Measurements from ENCODE around the gene PLCB3.

PLCB3 gene

DNA sequence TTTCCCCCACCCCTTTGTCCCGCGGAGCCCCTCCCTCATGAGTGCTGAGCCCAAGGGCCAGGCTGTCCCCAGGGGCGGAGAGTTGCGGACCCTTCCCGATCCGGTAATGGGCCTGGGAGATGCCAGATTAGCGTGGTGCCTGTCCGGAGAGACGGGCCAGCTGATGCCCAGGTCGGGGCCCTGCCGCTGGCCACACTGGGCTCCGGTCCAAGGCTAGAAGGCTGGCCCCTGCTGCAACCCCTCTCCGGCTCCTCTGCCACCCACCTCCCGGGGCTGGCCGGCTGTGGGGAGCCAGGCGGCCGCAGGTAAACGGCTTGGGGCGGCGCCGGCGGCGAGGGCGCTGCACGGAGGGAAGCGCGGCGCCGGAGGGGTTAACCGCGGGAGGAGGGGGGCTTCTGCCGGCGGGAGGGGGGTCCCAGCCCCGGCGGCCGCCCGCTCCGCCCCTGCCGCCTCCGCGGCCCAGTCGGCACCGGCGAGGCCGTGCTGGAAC is 40.0 kb downstream of the PLCB3 start, which contains the start of gene KCNK4:
KCNK4 (plus strand) TSS at position 41 of the 490 bp plus-strand sequence. CDS start 1,717 bp downstream, outside the sequence.
- no peak for DNase-seq (ENCODE audit: extremely low read depth, low read depth)
- no peak for TF ChIP-seq CTCF (IDR thresholded peaks at IDR 0.05; ENCODE audit: low read depth, low read length)

DNA sequence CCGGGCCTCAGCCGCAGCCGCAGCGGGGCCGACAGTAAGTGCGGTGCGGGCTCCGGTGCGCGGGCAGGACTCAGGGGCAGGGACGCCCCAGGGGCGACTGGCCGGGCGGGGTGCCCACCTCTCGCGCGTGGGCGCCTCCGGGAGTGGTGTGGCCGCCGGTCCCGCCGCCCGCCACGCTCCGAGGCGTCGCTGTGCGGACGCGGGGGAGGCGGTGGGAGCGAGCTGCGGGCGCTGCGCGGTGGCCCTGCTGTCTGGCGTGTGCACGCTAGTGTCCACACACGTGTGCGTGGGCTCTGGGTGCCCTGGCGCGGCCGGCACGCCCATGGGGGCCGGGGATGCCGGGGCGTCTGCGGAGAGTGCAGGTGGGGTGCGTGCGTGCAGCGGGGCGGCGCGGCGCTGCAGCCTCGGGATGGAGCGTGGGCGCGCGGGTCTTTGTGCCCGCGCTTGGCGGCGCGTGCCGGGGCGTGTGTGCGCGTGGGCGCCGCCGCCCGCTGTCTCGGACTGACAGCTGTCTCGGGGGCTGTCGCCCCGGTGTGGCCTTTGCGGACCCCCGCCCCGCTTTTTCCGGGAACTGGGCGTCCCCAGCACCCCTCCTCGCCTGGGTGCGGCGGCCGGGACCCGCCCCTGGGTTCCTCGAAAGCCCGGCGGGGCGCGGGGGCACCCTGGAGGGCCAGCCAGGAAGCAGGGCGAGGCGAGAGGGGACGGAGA is 40.6 kb downstream of the PLCB3 start:
- TF ChIP-seq CTCF (IDR thresholded peaks at IDR 0.05; ENCODE audit: low read depth, low read length), result no peak
- DNase-seq (ENCODE audit: extremely low read depth, low read depth), result no peak

DNA sequence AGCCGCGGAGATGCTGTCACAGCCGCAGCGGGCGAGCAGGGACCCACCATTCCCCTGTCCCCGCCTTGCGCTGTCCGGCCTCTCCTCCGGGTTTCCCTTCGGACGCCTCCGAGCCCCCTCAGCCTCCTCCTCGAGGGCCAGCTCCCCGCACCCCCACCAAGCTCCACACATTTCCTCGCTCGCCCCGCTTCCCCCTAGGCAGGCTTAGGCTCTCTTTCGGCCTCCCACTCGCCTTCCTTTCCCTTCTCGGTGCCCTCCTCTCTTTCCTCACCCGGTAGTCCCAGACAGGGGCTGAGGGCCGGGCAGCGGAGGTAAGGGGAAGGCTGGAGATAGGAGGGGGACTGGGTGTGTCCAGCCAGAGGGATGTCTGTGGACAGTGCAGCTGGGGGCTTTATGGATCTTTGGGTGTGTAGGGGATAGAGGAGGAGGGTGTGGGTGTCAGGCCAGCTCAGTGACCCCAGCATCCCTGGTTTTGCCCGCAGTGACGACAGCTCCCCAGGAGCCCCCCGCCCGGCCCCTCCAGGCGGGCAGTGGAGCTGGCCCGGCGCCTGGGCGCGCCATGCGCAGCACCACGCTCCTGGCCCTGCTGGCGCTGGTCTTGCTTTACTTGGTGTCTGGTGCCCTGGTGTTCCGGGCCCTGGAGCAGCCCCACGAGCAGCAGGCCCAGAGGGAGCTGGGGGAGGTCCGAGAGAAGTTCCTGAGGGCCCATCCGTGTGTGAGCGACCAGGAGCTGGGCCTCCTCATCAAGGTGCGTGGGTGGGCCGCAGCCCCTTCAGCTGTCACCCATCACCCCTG is 41.3 kb downstream of the PLCB3 start:
- no peak for TF ChIP-seq CTCF (IDR thresholded peaks at IDR 0.05; ENCODE audit: low read depth, low read length)
- DNase-seq (ENCODE audit: extremely low read depth, low read depth), result no peak

DNA sequence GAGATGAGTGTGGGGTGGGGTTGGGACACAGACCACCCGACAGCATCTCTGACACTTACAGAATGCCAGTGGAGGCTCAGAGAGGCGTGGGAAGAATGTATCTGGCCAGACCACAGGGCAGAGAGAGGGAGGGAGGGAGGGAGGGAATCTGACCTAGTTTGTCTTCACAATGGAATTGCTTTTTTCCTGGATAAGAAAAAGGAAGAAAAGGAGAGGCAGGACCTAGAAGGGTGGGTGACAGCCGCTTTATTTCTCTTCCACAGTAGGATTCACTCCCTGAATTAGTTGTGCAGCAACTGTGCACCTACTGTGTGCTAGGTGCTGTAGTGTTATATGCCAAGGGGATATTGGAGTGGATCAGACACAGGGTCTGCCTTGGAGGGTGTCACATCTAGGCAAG is 43.4 kb downstream of the PLCB3 start:
- DNase-seq (ENCODE audit: extremely low read depth, low read depth), result no peak
- no peak for TF ChIP-seq CTCF (IDR thresholded peaks at IDR 0.05; ENCODE audit: low read depth, low read length)

- no peak for TF ChIP-seq CTCF (IDR thresholded peaks at IDR 0.05; ENCODE audit: low read depth, low read length)
- DNase-seq (ENCODE audit: extremely low read depth, low read depth), result no peak
These were observed 44.4 kb downstream of the PLCB3 start for GRCh38 chr11:64295760-64296159.

DNA sequence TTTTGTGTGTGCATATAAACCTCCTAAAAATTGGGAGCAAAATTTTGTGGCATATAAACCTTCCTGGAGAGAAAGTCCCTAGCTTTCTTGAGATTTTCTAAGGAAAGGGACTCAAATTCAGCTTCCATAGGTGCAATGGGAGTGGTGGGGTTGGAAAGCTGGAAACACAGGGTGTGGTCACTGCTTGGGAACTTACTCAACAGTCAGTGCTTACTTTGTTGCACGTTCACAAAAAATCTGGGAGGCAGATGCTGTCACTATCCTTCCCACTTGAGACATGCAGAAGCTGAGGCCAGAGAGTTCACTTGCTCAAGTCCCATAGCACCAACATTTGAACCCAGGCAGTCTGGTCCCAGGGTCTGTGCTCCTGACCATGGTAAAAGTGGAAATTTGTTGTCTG is 44.9 kb downstream of the PLCB3 start:
- no peak for TF ChIP-seq CTCF (IDR thresholded peaks at IDR 0.05; ENCODE audit: low read depth, low read length)

More for the DNA sequence above, 44.9 kb downstream of the PLCB3 start:
- DNase-seq (ENCODE audit: extremely low read depth, low read depth), result no peak
